HepG2 (cell line): Measurements from ENCODE around the gene MAJIN. TPM values are rescaled to one million over a fixed set of nuclear protein-coding genes. Genes with fewer than 3 reads are reported as not detected.
A peak's percentile ranks its signal among the peaks of the same experiment; 100 is the strongest.

Experiments used
- EZH2 ChIP-seq: conservative IDR thresholded peaks from 2 replicates; pipeline ENCODE4 v1.6.1; 2012; ENCODE audit warnings: mild to moderate bottlenecking, low read depth, low read length, moderate library complexity
- HES4 ChIP-seq: sonication (generic); formaldehyde crosslinking; IDR thresholded peaks from 2 replicates; pipeline ENCODE4 v1.9.0; 2021; ENCODE audit warnings: mild to moderate bottlenecking, missing genetic modification reagents, borderline replicate concordance
- IRF2 ChIP-seq: IDR thresholded peaks from 2 replicates; pipeline ENCODE4 v1.6.1; 2018; ENCODE audit warnings: missing genetic modification reagents, missing compliant biosample characterization
- NFRKB ChIP-seq: fragments of 450-650 bp; IDR thresholded peaks from 2 replicates; pipeline ENCODE4 v1.6.1; 2017
- PHF21A ChIP-seq: sonication (generic); formaldehyde crosslinking; IDR thresholded peaks from 2 replicates; pipeline ENCODE4 v1.5.0; 2020; ENCODE audit warnings: mild to moderate bottlenecking, missing genetic modification reagents
- POGK ChIP-seq: sonication (generic); formaldehyde crosslinking; conservative IDR thresholded peaks from 2 replicates; pipeline ENCODE4 v1.8.0; 2022; ENCODE audit warnings: mild to moderate bottlenecking, moderate library complexity, missing genetic modification reagents
- SALL2 ChIP-seq: sonication (generic); formaldehyde crosslinking; IDR thresholded peaks from 2 replicates; pipeline ENCODE4 v1.8.1; 2023; ENCODE audit warnings: mild to moderate bottlenecking, missing genetic modification reagents, inconsistent platforms
- SKI ChIP-seq: fragments of 450-650 bp; IDR thresholded peaks from one replicate; pipeline ENCODE4 v1.6.1; 2018; ENCODE audit warnings: mild to moderate bottlenecking; ENCODE audit not compliant: partially characterized antibody
- SMAD1 ChIP-seq: sonication (generic); formaldehyde crosslinking; IDR thresholded peaks from 2 replicates; pipeline ENCODE4 v1.4.0; 2020; ENCODE audit warnings: missing genetic modification reagents, low read depth, mild to moderate bottlenecking, borderline replicate concordance
- SP5 ChIP-seq: IDR thresholded peaks from 2 replicates; pipeline ENCODE4 v1.6.1; 2016; ENCODE audit warnings: low read depth, borderline replicate concordance
- SRY ChIP-seq: sonication (generic); formaldehyde crosslinking; IDR thresholded peaks from 2 replicates; pipeline ENCODE4 v1.8.0; 2022; ENCODE audit warnings: mild to moderate bottlenecking, missing genetic modification reagents
- TP53 ChIP-seq: sonication (generic); formaldehyde crosslinking; conservative IDR thresholded peaks from 2 replicates; pipeline ENCODE4 v1.4.0; 2020; ENCODE audit warnings: missing genetic modification reagents
- YEATS4 ChIP-seq: sonication (generic); formaldehyde crosslinking; IDR thresholded peaks from 2 replicates; pipeline ENCODE4 v1.4.0; 2020; ENCODE audit warnings: missing genetic modification reagents, borderline replicate concordance
- ZMYM4 ChIP-seq: sonication (generic); formaldehyde crosslinking; IDR thresholded peaks from 2 replicates; pipeline ENCODE4 v1.8.1; 2023; ENCODE audit warnings: mild to moderate bottlenecking, missing genetic modification reagents
- ZNF160 ChIP-seq: sonication (generic); formaldehyde crosslinking; IDR thresholded peaks from 2 replicates; pipeline ENCODE4 v1.8.0; 2022; ENCODE audit warnings: mild to moderate bottlenecking, inconsistent platforms, missing genetic modification reagents
- ZNF484 ChIP-seq: sonication (generic); formaldehyde crosslinking; IDR thresholded peaks from 2 replicates; pipeline ENCODE4 v1.5.1; 2020; ENCODE audit warnings: mild to moderate bottlenecking, low read depth, missing genetic modification reagents, borderline replicate concordance
- ZNF549 ChIP-seq: sonication (generic); formaldehyde crosslinking; IDR thresholded peaks from 2 replicates; pipeline ENCODE4 v1.5.0; 2020; ENCODE audit warnings: missing genetic modification reagents
- ZNF556 ChIP-seq: sonication (generic); formaldehyde crosslinking; IDR thresholded peaks from 2 replicates; pipeline ENCODE4 v1.4.0; 2020; ENCODE audit warnings: mild to moderate bottlenecking, missing genetic modification reagents, borderline replicate concordance
- ZNF605 ChIP-seq: sonication (generic); formaldehyde crosslinking; IDR thresholded peaks from 2 replicates; pipeline ENCODE4 v1.8.0; 2022; ENCODE audit warnings: mild to moderate bottlenecking, missing genetic modification reagents
- ZNF619 ChIP-seq: sonication (generic); formaldehyde crosslinking; IDR thresholded peaks from 2 replicates; pipeline ENCODE4 v1.4.0; 2020; ENCODE audit warnings: mild to moderate bottlenecking, missing genetic modification reagents
- ZNF629 ChIP-seq: sonication (generic); formaldehyde crosslinking; conservative IDR thresholded peaks from 2 replicates; pipeline ENCODE4 v1.5.0; 2020; ENCODE audit warnings: missing genetic modification reagents
- ZNF878 ChIP-seq: sonication (generic); formaldehyde crosslinking; IDR thresholded peaks from 2 replicates; pipeline ENCODE4 v1.8.1; 2023; ENCODE audit warnings: mild to moderate bottlenecking, missing genetic modification reagents, moderate library complexity
- polyA plus RNA-seq, 8 experiments: library from polyadenylated mRNA; depleted of rRNA in 3 of 8; stranded (reverse) in 7 of 8; unstranded in 1 of 8; fragments of >200 nt; fragmentation: Illumina TruSeq in 4 of 8; extraction: Trizol in 4 of 8; gene quantifications; 2 replicates each; pipeline versions ENCODE4 v1.2.1 to v1.2.3, GENCODE V29; 2011 to 2016; ENCODE audit warnings: low read depth in 4 of 8, missing spikeins in 1 of 8, mixed read lengths in 1 of 8; ENCODE audit not compliant: insufficient read depth in 1 of 8
- total RNA-seq, 5 experiments: library from RNA; depleted of rRNA; stranded (reverse); fragments of >200 nt; fragmentation: Illumina TruSeq; extraction: Trizol; gene quantifications; 2 replicates each; pipeline ENCODE4 v1.2.3, GENCODE V29; 2016; ENCODE audit warnings: low read depth in 1 of 5
- TF ChIP-seq, protein P1 (sequence below): fragments of 450-650 bp; IDR thresholded peaks from 2 replicates; pipeline ENCODE4 v1.6.1; 2017; ENCODE audit warnings: mild to moderate bottlenecking
- TF ChIP-seq, protein P2 (sequence below): IDR thresholded peaks from 2 replicates; pipeline ENCODE4 v1.6.1; 2016; ENCODE audit warnings: missing compliant biosample characterization, missing genetic modification reagents, borderline replicate concordance
- TF ChIP-seq, protein P3 (sequence below): IDR thresholded peaks from 2 replicates; pipeline ENCODE4 v1.6.1; 2012; ENCODE audit warnings: inconsistent platforms

MAJIN gene
- total and polyA plus RNA-seq, 2 of the 13 experiments (the other 11 are each of a cell fraction or from before 2014, with no cell fraction given) = not detected

GRCh38 chr11:64894070-64894811, 77.7 kb downstream of the MAJIN start (continued):
- TF ChIP-seq, protein P1, sequence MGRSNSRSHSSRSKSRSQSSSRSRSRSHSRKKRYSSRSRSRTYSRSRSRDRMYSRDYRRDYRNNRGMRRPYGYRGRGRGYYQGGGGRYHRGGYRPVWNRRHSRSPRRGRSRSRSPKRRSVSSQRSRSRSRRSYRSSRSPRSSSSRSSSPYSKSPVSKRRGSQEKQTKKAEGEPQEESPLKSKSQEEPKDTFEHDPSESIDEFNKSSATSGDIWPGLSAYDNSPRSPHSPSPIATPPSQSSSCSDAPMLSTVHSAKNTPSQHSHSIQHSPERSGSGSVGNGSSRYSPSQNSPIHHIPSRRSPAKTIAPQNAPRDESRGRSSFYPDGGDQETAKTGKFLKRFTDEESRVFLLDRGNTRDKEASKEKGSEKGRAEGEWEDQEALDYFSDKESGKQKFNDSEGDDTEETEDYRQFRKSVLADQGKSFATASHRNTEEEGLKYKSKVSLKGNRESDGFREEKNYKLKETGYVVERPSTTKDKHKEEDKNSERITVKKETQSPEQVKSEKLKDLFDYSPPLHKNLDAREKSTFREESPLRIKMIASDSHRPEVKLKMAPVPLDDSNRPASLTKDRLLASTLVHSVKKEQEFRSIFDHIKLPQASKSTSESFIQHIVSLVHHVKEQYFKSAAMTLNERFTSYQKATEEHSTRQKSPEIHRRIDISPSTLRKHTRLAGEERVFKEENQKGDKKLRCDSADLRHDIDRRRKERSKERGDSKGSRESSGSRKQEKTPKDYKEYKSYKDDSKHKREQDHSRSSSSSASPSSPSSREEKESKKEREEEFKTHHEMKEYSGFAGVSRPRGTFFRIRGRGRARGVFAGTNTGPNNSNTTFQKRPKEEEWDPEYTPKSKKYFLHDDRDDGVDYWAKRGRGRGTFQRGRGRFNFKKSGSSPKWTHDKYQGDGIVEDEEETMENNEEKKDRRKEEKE = no peak
- TF ChIP-seq NFRKB (no peak), TP53 (CRISPR knock-in tag) (no peak), ZNF619 (no peak; the same call in 1 of the 2 replicates), PHF21A (CRISPR knock-in tag) (peak; percentile 51; the same call in 1 of the 2 replicates), ZNF484 (CRISPR knock-in tag) (no peak), ZNF549 (0 out of 2 replicates have a peak, but pooled peaks have one; percentile 2), ZNF629 (no peak), SRY (no peak), SMAD1 (CRISPR knock-in tag) (peak; percentile 42; the same call in 1 of the 2 replicates), HES4 (CRISPR knock-in tag) (no peak), IRF2 (CRISPR knock-in tag) (peak; percentile 94), SALL2 (CRISPR knock-in tag) (peak; percentile 76; the same call in 1 of the 2 replicates), ZNF878 (no peak), SKI (peak; percentile 82), POGK (no peak; the same call in 1 of the 2 replicates), ZNF556 (CRISPR knock-in tag) (0 out of 2 replicates have a peak, but pooled peaks have one; percentile 50), EZH2 (no peak), ZNF605 (CRISPR knock-in tag) (peak; percentile 85), ZMYM4 (CRISPR knock-in tag) (peak; percentile 54), SP5 (CRISPR knock-in tag) (peak; percentile 99), YEATS4 (CRISPR knock-in tag) (peak; percentile 44; the same call in 1 of the 2 replicates), ZNF160 (CRISPR knock-in tag) (peak; percentile 55; the same call in 1 of the 2 replicates)
- TF ChIP-seq, protein P2, sequence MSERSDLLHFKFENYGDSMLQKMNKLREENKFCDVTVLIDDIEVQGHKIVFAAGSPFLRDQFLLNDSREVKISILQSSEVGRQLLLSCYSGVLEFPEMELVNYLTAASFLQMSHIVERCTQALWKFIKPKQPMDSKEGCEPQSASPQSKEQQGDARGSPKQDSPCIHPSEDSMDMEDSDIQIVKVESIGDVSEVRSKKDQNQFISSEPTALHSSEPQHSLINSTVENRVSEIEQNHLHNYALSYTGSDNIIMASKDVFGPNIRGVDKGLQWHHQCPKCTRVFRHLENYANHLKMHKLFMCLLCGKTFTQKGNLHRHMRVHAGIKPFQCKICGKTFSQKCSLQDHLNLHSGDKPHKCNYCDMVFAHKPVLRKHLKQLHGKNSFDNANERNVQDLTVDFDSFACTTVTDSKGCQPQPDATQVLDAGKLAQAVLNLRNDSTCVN (CRISPR knock-in tag) = peak; percentile 43; the same call in 1 of the 2 replicates
- TF ChIP-seq, protein P3, sequence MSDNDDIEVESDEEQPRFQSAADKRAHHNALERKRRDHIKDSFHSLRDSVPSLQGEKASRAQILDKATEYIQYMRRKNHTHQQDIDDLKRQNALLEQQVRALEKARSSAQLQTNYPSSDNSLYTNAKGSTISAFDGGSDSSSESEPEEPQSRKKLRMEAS = peak; percentile 69; the same call in 1 of the 2 replicates
